GM19043 (cell line): Measurements from ENCODE around the gene LRGUK.
"Not testable (repeated sequence)": the region's sequence is repeated elsewhere in the genome, so short reads cannot be mapped to it uniquely, and the experiment has no call there.

Experiments
- ATAC-seq: cut with Tn5 transposase; IDR thresholded peaks from one replicate; pipeline ENCODE4 v1.9.1; 2021; ENCODE audit warnings: low read depth; ENCODE audit not compliant: unreplicated experiment

Gene LRGUK

DNA sequence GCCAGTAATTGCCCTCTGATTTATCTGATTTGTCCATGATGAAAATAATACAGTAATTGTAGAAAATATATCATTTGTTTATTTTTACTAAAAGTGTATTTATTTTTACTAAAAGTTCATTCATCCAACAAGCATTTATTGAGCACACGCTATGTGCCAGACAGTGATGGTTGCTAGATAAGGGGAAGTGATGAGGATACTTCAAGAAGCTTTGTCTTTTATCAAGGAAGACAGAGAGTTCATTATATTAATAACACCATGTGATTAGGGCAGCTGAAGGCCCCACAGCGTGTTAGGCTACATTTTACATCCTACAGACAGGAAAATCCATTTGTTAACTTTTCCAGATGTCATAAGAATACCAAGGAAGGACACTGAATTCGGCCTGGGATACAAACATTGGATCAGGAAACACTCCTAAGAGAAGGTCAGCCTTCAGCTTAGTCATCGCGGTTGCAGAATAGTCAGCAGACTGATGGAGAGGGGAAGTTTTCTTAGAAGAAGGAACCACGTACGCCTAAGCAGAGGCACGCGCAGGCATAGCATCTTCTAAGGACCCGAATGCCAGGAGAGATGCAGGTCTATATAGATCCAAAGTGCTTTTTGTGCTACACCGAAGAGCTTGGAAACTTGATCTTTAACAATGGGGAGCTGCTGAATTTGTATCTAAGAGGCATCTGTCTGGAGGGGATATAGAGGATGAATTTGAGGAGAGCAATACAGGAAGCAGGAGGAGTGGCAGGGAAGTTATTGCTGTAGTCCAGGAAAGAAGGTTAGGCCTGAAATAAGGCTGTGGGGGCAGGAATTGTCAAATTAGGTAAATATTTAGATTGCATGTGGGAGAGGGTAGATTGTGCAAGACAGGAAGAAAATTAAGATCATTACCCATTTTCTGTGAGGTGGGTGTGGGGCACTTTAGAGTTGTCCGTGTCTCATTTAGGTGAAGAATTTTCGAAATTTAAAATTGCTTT, 85.7 kb downstream of the LRGUK start:
- ATAC-seq: no peak

DNA sequence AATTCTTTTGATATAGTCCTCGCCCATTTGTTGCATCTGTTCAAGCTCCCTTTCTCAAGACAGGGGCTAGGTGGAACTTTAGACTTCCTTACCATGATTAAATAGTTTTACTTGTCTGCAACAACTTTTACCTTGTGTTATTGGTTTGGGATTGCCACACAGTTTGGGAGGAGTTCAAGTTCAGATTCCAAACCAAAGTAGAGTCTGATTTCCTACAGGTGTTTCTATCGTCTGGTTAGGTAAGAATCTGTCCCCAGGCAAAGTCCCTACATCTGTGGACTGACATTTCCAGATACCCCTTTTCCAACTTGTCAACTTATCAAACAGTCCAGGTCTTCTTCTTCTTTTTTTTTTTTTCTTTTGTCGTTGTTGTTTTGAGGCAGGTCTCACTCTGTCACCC, 93.1 kb downstream of the LRGUK start:
- ATAC-seq: no peak

DNA sequence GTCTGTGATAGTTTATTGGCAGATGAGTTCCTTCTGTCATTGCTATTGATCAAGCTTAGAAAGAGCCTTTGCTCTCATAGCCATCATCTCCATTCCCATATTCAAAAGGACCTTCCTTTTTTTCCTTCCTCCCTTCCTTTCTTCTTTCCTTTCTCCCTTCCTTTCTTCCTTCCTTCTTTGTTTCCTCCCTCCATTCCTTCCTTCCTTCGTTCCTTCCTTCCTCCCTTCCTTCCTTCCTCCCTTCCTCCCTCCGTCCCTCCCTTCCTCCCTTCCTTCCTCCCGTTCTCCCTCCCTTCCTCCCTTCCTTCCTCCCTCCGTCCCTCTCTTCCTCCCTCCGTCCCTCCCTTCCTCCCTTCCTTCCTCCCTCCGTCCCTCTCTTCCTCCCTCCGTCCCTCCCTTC, 104.2 kb downstream of the LRGUK start:
- ATAC-seq: not testable (repeated sequence)

DNA sequence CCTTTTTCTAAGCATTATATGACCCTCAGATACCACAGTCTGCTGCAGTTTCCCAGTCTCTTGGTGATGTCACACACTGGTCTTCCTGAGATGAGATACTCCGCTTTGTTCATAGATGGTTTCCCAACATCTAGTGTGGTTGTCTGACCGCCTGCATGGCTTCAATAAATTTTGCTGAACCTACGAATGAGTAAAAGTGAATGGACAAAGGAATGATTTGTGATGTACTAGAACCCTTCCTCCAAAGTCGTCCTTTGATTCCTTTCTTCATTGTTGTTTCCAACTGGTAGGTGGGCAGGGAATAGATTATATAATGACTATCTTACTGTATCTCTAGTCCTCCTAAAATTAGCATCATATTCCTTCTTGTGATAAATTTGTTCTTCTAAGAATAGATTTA, 107.1 kb downstream of the LRGUK start:
- no peak for ATAC-seq

DNA sequence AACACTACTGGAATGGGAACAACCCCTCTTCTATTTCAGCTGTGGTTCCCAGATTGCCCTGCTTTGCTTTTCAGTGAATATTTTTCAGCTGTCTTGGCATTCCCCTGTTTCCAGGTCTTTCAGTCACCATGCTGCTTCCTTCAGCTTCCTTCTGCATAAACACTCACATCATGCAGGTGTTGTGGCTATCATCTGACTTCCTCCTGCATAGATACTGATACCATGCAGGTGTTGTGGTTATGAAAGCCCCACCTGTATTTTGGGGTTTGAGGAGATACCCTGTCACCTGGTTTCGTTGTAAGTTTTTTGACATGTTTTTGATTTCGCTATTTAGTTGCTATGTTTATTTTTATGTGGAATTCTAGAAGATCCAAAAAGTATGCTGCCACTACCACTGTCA, 118.1 kb downstream of the LRGUK start:
- no peak for ATAC-seq

DNA sequence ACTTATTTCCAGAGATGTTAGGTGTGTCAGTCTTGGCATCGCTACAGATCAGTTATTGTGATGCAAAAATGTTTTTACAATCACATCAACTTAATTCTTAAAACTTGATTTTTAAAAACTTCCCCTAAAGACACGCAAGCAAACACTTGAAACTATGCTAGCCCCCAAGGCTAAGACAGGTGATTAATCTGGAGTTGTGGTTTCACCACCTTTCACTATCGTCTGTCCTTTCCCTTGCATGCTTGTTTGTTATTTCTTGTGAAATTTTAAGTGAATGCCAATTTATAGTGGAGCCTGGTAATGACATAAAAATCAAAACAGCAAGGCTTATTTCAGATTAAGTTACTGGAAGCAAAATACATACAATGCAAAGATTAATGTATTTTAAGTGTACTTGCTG, 119.2 kb downstream of the LRGUK start:
- ATAC-seq: no peak

DNA sequence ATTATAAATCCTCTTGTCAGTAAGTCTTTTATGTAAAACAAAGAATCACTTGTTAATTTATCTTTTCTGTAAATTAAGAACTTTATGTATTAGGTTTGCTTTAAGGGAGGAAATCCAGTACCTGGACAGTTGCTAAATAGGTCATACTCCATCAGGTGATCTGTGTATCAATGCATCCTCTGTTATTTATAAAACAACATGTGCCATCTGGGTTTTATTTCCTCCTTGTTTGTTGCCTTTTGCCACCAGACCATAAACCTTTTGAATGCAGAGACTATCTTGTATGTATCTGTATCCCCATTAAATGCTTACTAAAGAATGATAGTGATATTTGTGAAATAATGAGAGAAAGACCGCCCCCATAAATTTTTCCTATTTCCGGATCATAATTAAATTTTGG, 119.6 kb downstream of the LRGUK start:
- no peak for ATAC-seq

DNA sequence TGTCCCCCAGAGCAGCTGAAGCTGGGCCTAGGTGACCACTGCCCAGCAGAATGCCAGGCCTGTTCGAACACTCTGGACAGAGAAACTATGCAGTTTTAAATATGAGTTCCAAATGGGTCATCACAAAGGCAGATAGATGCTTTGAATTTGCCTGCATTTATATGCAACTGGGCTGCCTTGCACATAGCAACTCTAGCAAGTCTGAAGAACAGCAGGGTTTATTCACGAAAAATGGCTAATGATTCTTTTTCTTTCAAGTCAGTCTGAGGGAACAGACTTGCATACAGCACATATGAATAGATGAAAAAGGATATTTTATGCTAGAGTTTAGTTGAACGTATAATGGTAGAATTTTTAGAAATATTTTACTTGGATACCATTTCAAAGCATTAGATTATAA, 121.1 kb downstream of the LRGUK start:
- ATAC-seq: no peak

DNA sequence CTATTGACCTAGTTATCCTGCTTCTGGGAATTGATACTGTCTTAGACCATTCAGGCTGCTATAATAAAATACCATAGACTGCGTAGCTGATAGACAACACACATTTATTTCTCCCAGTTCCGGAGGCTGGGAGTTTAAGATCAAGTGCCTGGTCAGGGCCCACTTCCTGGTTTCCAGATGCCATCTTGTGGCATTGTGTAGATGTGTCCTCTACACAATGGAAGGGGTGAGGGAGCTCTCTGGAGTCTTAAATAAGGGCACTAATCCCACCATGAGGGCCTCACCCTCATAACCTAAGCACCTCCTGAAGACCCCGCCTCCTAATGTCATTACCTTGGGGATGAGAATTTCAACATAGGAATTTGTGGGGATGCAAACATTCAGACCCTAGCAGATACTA, 127.2 kb downstream of the LRGUK start:
- no peak for ATAC-seq

DNA sequence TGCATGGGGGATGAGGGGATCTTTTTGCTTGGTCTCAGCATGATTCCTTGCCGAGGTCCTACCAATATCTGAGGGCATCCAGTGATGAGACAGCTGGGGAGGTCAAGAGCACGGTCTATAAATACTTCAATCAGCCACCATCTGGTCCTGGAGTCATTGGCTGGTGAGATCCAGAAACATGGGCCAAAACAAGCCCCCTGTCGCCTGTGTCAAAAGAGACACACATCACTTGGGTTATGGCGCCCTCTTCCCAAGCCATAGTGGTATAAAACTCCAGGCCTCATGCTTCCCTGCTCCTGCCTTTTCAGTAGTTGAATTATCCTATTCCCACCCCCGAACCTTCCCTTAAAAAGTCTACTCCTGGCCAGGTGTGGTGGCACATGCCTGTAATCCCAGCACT, 128.7 kb downstream of the LRGUK start:
- no peak for ATAC-seq

DNA sequence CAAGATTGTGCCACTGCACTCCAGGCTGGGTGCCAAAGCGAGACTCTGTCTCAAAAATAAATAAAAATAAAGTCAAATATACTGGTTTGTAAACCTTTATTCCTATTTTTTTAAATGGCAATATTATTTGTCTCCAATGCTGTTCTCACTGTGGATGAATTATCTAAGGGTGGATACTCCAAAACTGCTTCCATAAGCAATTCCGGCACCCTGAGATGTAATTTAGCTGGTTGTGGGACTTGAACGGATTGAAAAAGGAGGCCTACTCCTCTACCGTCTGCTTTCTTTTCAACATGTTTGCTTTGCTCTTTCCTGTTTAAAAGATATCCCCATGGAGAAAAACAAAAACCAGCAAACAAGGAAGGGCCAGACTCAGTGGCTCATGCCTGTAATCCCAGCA, 135.2 kb downstream of the LRGUK start:
- ATAC-seq: no peak

DNA sequence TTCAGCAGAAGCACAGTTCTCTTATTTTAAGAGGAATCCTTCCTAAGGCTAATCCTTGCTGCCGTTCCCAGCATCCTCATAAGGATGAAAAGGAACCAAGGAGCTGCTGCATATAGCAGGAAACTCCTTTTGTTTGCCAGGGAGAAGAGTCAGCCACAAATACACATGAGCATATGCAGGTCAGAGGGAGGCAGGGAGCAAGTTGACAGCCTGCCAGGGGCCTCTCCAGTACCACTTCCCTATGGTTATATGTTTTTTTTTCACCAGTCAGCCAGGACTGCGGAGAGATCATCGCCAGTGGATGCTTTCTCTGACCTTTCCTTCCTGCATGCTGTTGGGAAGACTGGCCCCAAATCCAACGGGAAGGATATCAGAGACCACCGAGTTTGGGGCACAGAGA, 149.8 kb downstream of the LRGUK start:
- ATAC-seq: no peak

DNA sequence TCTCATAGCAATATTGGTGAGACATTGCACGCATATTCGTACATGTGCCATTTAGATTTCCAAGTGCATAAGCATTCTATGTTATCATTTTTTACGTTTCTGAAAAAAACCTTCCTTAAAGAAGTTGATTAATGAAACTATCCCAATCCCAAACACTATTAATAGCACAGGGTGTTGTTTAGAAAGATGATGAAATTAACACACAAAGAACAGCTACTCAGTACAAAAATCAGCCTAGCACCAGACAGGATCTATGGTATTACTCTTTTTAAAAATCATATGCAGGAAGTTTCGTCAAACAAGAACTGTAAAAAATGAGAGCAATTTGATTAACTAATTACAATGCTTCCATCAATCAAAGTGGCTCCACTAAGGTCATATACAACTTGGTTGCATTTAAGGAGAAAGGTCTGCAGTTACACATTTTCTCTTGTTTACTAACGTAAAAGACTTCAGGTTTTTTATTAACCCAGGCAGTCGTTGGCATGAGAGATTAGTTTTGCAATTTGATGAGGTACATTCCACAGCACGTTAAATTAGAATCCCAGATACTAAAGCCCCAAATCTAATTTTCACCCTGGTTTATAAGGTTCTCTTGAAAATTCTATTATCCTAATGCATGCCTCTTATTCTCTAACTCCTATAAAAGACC, 151.5 kb downstream of the LRGUK start:
- ATAC-seq: no peak

DNA sequence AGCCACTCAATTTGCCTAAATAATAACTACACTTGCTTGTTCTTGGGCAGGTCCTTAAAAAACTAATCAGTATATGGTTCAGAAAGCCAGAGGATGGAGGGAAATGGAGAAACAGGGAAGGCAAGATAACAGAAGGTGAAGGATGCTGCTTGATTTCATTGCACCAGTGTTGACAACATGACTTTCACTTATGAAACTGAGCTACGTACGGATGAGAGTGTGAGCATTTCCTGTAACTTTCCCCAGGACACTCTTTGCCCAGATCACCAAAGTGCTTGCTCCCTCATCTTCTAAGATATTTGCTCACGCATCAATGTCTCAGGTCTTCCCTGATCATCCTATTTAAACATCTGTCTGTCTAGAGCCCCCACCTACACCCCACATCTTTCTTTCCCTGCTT, 152.2 kb downstream of the LRGUK start:
- no peak for ATAC-seq

DNA sequence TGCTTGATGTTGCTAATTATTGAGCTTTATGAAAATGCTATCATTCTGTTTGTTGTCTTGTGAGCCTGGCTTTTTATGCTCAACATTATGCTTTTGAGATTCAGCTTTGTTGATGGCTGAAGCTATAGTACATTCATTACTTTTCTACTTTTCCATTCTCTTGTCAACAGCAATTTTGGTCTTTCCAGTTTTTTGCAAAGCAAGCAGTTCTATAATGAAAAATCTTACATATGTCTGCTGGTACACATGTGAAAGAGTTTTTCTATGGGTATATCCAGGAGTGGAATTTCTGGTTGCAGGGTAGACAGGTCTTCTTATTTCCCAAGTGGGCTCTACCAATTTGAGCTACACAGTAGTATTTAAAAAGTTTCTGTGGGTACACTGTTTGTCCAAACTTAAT, 152.8 kb downstream of the LRGUK start:
- no peak for ATAC-seq

DNA sequence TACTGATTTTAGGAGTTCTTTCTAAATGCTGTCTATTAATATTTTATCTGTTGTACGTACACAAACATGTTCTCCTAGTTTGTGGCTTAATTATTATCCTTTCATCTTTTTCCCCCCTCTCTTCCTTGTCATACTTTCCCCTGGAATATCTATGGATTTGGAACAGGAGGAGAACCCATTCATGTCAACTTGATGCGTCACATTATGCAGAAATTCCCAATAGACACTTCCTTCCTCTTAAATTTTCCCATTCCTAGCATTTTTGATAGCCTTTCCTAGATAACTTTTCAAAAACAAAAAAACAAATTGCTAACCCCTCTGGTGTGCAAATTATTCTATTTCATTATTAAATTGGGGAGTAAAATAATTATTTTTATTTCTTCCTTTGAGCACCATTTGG, 153.4 kb downstream of the LRGUK start:
- no peak for ATAC-seq

DNA sequence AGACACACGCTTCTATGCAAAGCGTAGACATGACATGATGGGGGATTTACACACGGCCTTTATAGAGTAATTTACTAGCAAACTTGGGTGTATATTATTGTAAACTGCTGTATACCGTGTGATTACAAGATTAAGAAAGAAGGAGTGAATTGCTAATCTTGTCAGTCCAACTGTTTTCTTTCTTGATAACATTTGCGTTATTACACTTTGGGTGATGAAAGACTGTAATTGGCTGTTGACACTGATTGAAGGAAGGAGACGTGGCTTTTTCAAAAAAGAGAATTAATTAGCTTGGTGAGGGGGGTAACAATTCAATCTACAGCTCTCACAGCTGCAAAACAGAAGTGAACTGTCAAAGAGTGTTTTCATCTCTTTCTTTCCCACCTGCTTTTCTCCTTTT, 156.9 kb downstream of the LRGUK start:
- no peak for ATAC-seq

DNA sequence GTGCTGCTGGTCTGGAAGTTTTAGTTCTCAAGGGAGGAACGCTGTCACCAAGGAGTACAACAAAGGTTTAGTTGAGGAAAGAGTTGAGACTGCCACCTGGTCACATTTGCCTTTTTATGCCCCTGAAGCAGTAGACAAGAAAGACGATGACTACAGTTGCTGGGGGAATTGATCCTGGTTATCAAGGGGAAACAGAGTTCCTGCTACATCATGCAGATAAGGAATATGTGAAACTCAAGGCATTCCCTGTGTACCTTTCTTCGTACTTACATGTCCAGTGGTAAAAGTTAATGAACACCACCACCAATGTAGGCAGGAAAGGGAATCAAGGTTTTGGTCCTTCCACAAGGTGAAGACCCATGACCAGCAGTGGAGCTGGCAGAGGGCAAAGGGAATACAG, 157.8 kb downstream of the LRGUK start:
- ATAC-seq: no peak

DNA sequence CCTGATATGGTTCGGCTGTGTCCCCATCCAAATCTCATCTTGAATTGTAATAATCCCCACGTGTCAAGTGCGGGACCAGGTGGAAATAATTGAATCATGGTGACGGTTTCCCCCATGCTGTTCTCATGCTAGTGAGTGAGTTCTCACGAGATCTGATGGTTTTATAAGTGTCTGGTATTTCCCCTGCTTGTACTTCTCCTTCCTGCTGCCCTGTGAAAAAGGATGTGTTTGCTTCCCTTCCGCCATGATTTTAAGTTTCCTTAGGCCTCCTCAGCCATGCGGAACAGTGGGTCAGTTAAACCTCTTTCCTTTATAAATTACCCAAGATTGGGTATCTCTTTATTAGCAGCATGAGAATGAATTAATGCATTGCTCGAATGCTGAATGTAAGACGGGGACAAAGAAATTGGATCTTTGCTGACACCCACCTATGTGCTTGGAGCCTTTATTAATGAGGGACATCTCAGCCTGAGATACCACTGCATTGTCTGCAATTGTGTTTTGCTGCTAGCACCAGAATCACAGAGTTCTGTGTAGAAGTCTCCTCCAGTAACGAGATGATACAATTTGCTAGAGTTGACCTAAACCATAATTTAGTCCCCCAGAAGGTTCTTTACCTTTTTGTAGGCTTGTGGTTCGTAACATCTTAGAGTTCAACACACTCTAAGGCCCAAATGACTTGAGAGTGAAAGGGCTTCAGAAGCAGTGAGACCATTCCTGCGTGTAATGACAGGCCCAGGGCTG, 160.9 kb downstream of the LRGUK start:
- ATAC-seq: no peak

DNA sequence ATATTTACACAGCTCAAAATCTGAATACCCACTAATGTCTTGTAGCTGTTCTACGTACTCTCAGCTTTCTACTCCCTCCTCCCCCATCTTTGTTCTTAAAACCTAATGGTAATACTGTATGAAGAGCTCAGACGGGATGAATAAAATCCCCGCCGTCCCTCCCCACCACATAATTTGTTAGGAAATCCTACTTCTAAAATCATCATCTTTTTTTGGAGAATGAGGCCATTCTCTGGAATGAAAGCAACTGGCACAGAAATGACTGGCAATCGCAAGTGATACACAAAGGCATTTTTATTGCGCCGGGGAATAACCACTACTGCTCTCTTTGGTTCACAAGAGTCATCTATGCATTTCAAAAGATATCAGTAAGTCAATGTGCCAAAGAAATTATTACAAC, 162.3 kb downstream of the LRGUK start:
- ATAC-seq: no peak

DNA sequence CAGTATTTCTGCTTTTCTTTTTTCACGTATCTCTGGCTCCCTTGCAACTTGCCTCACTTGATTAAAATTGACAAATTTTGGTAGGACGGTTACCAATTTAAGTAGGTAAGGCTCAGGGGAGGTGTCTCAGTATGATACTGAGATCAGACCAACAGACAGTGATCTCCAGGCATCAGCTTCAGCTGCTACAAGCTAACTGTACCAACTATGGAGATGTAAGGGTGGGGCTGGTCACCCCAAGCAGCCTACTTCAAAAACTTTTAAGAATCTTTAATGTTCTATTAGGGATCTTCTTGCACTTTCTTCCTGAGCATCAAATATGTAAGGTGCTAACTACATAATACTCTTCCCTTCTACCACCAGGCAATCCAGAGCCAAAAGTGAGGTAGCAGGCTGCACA, 162.7 kb downstream of the LRGUK start:
- ATAC-seq: no peak
